NCI-H187 treated with DMSO at 0.1 percent for 48 hours (cell line): ENCODE data around the gene SPATA2.
"Not testable (repeated sequence)": the region's sequence is repeated elsewhere in the genome, so short reads cannot be mapped to it uniquely, and the experiment has no call there.

Experiments used
- DNase-seq: peaks from one replicate; lab custom pipeline; 2025; lab: John Stamatoyannopoulos, UW

Gene SPATA2

GRCh38 chr20:49885558-49886332 is 29.6 kb downstream of the SPATA2 start:
- no peak for DNase-seq

DNA sequence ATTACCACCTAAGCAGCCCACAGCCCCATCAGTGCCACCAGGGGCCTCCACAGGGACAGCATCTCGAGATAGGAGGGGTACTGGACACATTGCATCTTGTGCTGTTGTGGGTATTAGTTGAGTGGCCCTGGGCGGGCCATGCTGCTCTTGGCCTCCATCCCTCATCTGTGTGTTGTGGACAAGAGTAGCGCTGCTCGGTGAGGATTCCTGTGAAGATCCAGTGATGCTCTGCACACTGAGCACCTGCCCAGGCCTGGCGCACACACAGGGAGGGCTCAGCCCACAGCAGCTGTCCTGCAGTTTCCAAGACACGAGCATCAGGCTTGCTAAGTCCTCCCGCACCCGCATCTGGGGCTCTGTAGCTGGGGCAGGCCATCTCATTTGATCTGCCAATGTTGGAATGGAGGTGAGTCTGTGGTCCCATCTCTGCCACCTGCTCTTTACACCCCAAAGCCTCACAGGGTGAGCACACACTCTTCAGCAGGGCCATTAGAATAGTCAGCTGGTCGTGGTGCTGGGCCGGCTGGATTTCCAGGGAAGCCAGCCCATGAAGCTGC is 32.0 kb downstream of the SPATA2 start:
- no peak for DNase-seq

GRCh38 chr20:49882171-49882970 is 33.0 kb downstream of the SPATA2 start:
- no peak for DNase-seq

DNA sequence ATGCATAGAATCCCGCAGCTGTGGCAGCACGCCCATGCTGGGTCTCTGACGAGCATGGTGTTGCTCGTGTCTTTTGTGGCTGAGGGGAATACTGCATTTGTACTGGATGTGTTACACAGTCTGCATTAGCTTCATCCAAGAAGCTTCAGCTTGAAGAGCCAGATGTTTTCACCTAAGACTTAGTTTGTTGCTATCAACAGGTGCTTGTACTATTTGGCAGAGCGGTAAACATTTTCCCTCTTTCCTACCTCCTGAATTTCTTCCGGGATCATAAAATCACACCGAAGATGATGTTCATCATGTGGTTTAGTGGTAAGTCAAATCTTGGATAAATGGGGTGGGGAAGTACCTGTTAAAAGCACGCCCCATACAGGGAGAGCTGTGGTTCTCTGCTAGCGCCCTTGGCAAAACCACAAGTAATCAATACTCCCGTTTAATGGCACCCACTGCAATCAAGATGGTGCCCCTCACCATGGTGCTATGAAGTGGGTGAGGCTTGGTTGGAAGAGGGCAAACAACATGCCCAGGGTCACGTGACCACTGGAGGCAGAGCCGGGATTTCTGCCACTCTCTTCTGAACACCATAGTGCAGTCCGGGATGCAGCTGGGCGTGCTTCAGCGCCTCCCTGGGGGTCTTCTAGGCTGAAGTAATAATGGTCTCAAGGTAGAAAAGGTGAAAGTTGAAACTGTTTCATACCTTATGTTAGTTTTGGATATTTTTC is 34.4 kb downstream of the SPATA2 start:
- no peak for DNase-seq

DNA sequence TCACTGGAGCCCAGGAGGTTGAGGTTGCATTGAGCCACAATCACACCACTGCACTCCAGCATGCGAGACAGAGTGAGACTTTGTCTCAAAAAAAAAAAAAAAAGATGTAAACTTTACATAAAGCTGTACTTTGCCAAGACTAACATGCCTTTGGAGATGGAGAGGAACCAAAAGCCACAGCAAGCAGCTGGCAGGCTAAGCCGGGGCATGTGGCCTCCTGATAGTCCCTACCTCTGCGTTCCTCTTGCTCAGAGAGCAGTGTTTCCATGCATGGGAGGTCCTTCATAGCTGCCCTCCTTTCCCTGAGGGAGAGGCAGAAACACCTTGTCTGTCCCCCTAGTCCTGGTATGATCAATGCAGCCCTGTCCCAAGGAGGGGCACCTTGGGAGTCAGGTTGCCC is 35.2 kb downstream of the SPATA2 start:
- no peak for DNase-seq

DNA sequence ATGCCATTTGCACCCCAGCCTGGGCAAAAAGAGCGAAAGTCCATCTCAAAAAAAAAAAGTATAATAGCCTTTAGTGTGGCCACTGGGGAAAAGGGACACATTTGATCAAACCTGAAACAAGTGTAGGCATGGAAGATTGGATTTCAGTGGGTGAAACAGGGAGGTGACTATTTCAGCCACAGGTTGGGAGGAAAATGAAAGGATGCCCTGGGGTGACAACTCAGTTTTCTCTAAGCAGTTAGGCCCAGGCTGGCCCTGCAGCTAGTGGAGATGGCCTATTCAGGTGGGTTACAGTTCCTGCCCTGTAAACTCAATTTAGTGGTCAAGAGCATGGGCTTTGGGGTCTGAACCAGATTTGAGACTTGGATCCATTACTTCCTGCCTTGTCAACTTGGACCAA is 36.4 kb downstream of the SPATA2 start:
- no peak for DNase-seq

DNA sequence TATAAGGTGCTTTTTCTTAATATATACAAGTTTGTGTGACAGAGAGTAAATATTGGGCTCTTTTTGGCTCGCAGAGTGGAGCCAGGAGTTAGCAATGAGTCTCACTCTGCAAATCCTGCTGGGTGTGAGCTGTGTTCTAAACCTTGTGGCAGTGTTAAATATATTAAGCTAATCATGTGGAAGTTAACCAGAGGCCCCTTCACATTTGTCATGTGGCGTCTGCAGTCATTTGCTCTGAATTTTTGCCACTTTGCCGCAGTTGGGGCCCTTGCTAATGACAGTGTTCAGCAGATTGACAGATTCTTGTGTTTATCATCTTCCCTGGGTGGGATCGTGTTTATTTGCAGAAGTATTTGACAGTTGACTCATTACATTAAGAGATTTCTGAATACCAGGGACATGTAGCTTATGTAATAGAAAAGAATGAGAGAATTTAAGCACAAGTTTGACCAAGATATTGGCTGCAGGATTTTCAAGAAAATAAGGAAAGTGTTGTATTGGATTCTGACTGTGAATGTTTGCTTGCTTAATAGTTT is 37.9 kb downstream of the SPATA2 start:
- no peak for DNase-seq

DNA sequence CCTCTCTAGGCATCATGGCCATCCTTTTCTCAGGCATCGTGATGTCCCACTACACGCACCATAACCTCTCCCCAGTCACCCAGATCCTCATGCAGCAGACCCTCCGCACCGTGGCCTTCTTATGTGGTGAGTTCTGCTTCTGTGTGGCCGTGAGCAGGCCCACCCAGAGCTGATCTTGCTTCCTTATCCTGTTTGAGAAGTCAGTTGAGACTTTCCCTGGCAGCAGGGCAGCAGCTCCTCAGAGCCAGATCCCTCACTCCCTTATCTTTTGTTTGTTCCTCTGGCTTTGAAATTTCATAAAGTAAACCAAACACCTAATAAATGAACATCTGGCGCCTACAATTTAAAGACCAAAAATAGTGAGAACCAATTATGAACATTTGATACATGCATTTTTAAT is 40.6 kb downstream of the SPATA2 start:
- no peak for DNase-seq

- no peak for DNase-seq
These were observed 43.3 kb downstream of the SPATA2 start for GRCh38 chr20:49872056-49872455.

- DNase-seq: no peak
These were observed 43.9 kb downstream of the SPATA2 start for GRCh38 chr20:49871391-49871948.

DNA sequence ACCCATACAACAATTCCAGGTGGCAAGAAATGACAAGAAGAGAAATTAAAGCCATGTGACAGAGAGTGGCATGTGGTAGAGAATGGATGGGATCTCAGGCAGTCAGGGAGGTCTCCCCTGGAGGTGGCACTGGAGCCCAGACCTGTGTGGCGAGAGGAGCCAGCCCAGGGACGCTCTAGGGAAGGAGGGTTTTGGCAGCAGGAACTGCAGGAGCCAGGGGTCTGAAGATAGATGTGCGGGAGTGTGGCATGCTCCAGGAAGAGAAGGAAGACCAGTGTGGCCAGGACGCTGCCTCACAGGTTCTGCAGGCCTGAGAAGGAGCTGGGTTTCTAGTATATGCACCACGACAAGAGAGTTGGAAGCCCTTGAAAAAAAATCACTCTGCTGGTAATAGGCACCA is 45.1 kb downstream of the SPATA2 start:
- no peak for DNase-seq

DNA sequence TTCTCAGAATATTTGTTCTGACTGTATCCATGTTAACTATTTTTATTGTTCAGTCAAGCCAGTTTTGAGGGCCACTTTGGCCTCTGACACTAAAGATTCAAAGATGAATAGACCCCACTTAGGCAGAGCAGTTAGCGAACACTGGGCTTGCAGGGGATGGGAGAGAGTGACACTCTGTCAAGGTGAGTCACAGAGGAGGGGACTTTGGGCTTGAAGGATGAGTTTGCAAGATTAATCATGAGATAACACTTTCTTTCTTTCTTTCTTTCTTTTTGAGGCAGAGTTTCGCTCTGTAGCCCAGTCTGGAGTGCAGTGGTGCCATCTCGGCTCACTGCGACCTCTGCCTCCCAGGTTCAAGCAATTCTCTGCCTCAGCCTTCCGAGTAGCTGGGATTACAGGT is 46.4 kb downstream of the SPATA2 start:
- DNase-seq: no peak

GRCh38 chr20:49868538-49868937 is 46.8 kb downstream of the SPATA2 start:
- DNase-seq: no peak

DNA sequence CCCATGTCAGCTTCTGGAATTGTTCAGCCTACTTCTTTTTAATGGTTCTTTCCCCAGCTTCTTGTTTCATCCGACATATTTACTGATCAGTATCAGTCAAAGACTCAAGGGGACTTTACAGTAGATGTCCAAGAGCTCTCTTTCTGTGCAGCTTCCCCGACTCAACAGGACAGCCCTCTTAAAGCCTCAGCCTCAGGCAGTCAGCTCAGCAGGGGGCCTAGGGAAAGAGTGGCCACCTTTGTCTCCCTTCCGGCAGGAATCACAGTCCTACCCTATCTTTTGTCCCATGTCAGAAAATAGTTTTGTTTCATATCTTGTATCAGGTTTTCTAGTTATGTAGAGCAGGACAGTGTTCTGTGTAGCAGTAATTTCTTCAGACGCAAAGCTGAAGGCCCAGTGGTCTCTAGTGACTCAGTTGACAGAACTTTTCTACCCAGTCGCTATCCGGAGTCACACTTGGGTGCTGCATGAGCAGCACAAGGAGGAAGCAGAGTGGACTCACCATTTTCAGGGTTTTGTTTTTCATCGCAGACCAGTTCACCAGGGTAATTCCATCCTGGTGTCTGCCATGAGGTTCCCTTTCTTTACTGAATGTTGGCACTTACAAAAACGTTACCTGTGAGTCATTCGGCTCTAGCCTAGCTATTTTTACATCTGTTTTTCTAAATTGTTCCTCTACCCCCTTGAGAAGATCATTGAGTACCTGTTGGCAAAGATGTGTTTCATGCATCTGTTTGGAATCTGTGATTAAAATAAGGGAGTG is 47.7 kb downstream of the SPATA2 start:
- DNase-seq: no peak

DNA sequence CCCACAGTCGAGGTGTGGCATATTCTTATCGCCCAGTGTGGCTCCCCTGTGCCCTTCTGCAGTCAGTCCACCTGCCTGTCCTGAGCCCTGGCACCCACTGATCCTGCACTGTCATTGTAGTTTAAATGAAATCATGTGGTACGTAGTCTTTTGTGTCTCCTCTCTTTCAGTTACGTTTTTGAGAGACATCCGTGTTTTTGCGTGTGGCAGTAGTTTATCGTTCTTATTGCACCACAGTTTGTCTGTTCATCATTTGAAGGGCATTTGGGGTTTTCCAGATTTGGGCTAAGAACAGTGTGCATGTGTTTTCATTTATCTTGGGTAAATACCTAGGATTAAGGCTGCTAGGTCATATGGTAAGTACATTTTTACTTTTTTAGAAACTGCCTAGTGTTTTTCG is 49.3 kb downstream of the SPATA2 start:
- no peak for DNase-seq

DNA sequence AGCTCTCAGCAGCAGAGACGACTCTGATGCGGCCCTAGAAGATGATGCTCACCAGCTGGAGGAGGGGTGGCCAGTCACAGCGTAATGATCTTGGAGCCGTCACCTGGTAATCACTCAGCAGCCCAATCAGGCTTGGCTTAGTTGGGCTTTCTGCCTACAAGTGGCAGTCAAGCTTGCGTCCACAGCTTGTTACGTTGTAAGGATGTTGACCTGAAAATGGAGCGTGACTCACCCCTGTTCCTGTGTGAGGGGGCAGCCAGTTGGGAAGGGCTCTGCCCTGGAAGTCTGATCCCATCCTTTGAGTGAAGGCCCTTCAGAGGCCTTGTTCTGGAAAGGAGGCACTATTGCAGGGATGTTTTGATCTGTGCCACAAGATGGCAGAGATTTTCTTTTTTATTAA is 49.8 kb downstream of the SPATA2 start:
- no peak for DNase-seq

DNA sequence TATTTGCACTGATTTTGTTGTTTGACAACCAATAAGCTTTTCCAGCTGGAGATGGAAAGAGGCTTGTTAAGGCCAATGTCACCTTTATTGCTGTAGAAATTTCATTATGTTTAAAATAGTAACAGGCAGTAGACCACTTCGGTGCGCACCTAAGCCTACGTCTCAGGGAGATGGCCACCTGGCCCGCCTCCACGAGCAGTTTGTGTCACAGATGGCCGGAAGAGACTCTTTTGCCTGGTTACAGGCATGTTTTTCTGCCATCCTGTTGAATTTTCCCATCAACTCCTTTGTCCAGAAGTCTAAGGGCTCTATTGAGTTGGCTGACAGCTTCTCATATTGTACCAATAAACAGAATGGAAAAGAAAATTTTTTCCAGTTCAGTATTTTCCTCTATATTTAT is 51.7 kb downstream of the SPATA2 start:
- no peak for DNase-seq

GRCh38 chr20:49862607-49863200 is 52.6 kb downstream of the SPATA2 start:
- no peak for DNase-seq

DNA sequence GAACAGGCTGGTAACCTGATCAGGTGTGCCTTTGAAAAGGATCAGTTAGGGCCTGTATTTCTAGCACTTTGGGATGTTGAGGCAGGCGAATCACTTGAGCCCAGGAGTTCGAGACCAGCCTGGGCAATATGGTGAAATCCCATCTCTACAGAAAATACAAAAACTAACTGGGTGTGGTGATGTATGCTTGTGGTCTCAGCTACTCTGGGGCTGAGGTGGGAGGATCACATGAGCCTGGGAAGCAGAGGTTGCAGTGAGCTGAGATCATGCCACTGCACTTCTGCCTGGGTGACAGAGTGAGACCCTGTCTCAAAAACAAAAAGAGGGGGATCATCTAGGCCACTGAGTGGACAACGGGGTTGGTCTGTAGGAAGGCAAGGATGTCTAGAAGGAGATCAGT is 54.1 kb downstream of the SPATA2 start:
- not testable (repeated sequence) for DNase-seq

DNA sequence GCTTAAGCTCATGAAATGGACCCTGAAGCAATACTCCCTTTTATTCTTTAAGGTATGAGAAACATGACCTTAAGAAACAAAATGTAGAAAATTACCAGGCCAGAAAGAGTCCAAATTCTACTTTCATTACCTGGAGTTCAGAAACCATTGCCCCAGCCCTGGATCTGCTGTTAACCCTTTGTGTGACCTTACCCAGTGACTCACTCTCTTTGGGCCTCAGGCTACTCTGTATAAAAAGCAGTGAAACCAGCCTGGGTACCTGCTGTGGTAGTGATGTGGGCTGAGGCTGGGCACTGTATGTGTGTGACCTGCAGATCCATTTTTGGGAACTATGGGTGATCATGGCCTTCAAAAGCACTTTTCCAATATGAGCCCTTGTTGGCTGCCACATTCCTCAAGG is 55.5 kb downstream of the SPATA2 start:
- no peak for DNase-seq

- DNase-seq: no peak
These were observed 56.3 kb downstream of the SPATA2 start for GRCh38 chr20:49859011-49859410.
